Lower lobe of right lung (tissue), 2 donors: ENCODE measurements around the gene CACNA1C. TPM values are rescaled to one million over a fixed set of nuclear protein-coding genes. Genes with fewer than 3 reads are reported as not detected.

Experiments
- ATAC-seq, 2 donors: fragments of 200-7000 bp; cut with Tn5 transposase; one replicate each; pipeline ENCODE4 v1.9.1; 2020 to 2022; ENCODE audit warnings: mild to moderate bottlenecking in 2 of 2, moderate library complexity in 2 of 2
- DNase-seq: peaks from one replicate; pipeline ENCODE4 v3.0.0-alpha.2; 2020
- H3K27ac ChIP-seq: fragments of 200-600 bp; one replicate; pipeline ENCODE4 v1.8.0; 2022
- H3K27me3 ChIP-seq: fragments of 200-600 bp; one replicate; pipeline ENCODE4 v1.8.0; 2022; ENCODE audit warnings: low read depth
- H3K36me3 ChIP-seq: fragments of 200-600 bp; one replicate; pipeline ENCODE4 v1.8.0; 2022; ENCODE audit warnings: mild to moderate bottlenecking
- H3K4me1 ChIP-seq: fragments of 200-600 bp; one replicate; pipeline ENCODE4 v1.8.0; 2022
- H3K4me3 ChIP-seq: fragments of 200-600 bp; one replicate; pipeline ENCODE4 v1.8.0; 2022; ENCODE audit warnings: mild to moderate bottlenecking
- H3K9me3 ChIP-seq: fragments of 200-600 bp; one replicate; pipeline ENCODE4 v1.8.0; 2022
- CTCF ChIP-seq: fragments of 200-600 bp; IDR thresholded peaks from one replicate; pipeline ENCODE4 v1.8.0; 2022; ENCODE audit warnings: antibody characterized with exemption, mild to moderate bottlenecking
- intact Hi-C: fragments of 100-400 bp; cut with DNase I; formaldehyde crosslinking; loops from one replicate; pipeline ENCODE4 v1.11.0; 2022
- total RNA-seq: library from RNA; stranded (reverse); fragmentation: NEBNext Ultra II Directional; extraction: Animal tissue kit (Norgen Biotek cat#: 25700); gene quantifications from one replicate; pipeline ENCODE4 v1.2.1, GENCODE V29; 2021
- donor health status: DM: no; HTN: yes; CAD: no; lungs with severe emphysema.

CACNA1C gene
- total RNA-seq, 1 donor from 2014 or later, result 8.4 TPM

GRCh38 chr12:2351161-2351560 is 298.4 kb downstream of the CACNA1C start:
- Histone ChIP-seq H3K27me3 (peaks cover 4% of the 10 kb centered on the region), H3K27ac (no peak overlapping the region), H3K4me3 (no peak overlapping the region), H3K36me3 (no peaks in the 10 kb centered on the region), H3K9me3 (no peaks in the 10 kb centered on the region), H3K4me1 (peaks cover 6% of the 10 kb centered on the region)
- TF ChIP-seq CTCF, result no peak
- intact Hi-C loops, result no loop called here
- DNase-seq, result no peak
- no peak for ATAC-seq

- Histone ChIP-seq H3K4me3 (no peak overlapping the region), H3K27me3 (peaks cover 4% of the 10 kb centered on the region), H3K27ac (no peak overlapping the region), H3K36me3 (no peaks in the 10 kb centered on the region), H3K4me1 (peaks cover 6% of the 10 kb centered on the region), H3K9me3 (no peaks in the 10 kb centered on the region)
- TF ChIP-seq CTCF, result no peak
- no peak for ATAC-seq
- intact Hi-C loops, result no loop called here
- DNase-seq, result no peak
These were observed 299.4 kb downstream of the CACNA1C start for GRCh38 chr12:2352203-2352602.

- Histone ChIP-seq H3K4me1 (peaks cover under 1% of the 10 kb centered on the region), H3K27ac (no peak overlapping the region), H3K27me3 (peaks cover 4% of the 10 kb centered on the region), H3K36me3 (no peaks in the 10 kb centered on the region), H3K4me3 (no peak overlapping the region), H3K9me3 (no peaks in the 10 kb centered on the region)
- intact Hi-C loops, result no loop called here
- DNase-seq, result no peak
- ATAC-seq, result no peak
- TF ChIP-seq CTCF, result no peak
These were observed 300.5 kb downstream of the CACNA1C start for GRCh38 chr12:2353281-2353680.

- Histone ChIP-seq H3K27ac (no peak overlapping the region), H3K36me3 (no peaks in the 10 kb centered on the region), H3K9me3 (no peaks in the 10 kb centered on the region), H3K4me3 (no peak overlapping the region), H3K4me1 (peaks cover 5% of the 10 kb centered on the region), H3K27me3 (peaks cover 4% of the 10 kb centered on the region)
- intact Hi-C loops, result no loop called here
- DNase-seq (no peak), ATAC-seq (no peak)
- no peak for TF ChIP-seq CTCF
These were observed 300.9 kb downstream of the CACNA1C start for GRCh38 chr12:2353691-2354090.

GRCh38 chr12:2354151-2354991 is 301.6 kb downstream of the CACNA1C start:
- no peak for DNase-seq
- intact Hi-C loops, result no loop called here

More at GRCh38 chr12:2354151-2354991, 301.6 kb downstream of the CACNA1C start:
- no peak for ATAC-seq
- Histone ChIP-seq H3K27ac (no peak overlapping the region), H3K9me3 (no peaks in the 10 kb centered on the region), H3K36me3 (no peaks in the 10 kb centered on the region), H3K4me3 (no peak overlapping the region), H3K4me1 (peaks cover 12% of the 10 kb centered on the region), H3K27me3 (peaks cover 4% of the 10 kb centered on the region)
- no peak for TF ChIP-seq CTCF
